IMR-90 (cell line): Measurements from ENCODE around the gene LHFPL3. TPM values are rescaled to one million over a fixed set of nuclear protein-coding genes. Genes with fewer than 3 reads are reported as not detected.

Experiments used
- ATAC-seq: fragments of 200-7000 bp; cut with Tn5 transposase; 2 replicates; pipeline ENCODE4 v1.9.1; 2020; ENCODE audit warnings: low read depth, mild to moderate bottlenecking, moderate library complexity
- BruUV-seq: library from RNA; stranded (reverse); fragments of 400-500 nt; replicated peaks from 2 replicates; lab custom pipeline; 2021; lab: Mats Ljungman, UMichigan
- CTCF ChIA-PET: fragments of 300-600 bp; formaldehyde crosslinking; extraction: SDS; loops from one replicate; lab custom pipeline; 2021; ENCODE audit warnings: antibody characterized with exemption; lab: Yijun Ruan, JAX
- POLR2A ChIA-PET: fragments of 300-600 bp; sonication (Branson Sonifier 250); formaldehyde crosslinking; loops from one replicate; lab custom pipeline; 2022; ENCODE audit warnings: antibody characterized with exemption; ENCODE audit not compliant: unreplicated experiment; lab: Charles Lee
- DNase-seq: peaks from one replicate; pipeline ENCODE4 v3.0.0; 2013
- H2AFZ ChIP-seq: replicated peaks from 2 replicates; pipeline ENCODE3; 2013; ENCODE audit warnings: low read length, mild to moderate bottlenecking; ENCODE audit not compliant: poor library complexity
- H2AK5ac ChIP-seq: 2 replicates; pipeline ENCODE4 v1.6.1; 2013; ENCODE audit warnings: low read depth, low read length, inconsistent platforms
- H2AK9ac ChIP-seq: replicated peaks from 2 replicates; pipeline ENCODE3; 2013; ENCODE audit warnings: mild to moderate bottlenecking, low read depth, low read length, moderate library complexity; ENCODE audit not compliant: poor library complexity
- H2BK120ac ChIP-seq: 2 replicates; pipeline ENCODE4 v1.6.1; 2013; ENCODE audit warnings: low read depth, low read length, inconsistent platforms
- H2BK15ac ChIP-seq: 3 replicates; pipeline ENCODE4 v1.6.1; 2013; ENCODE audit warnings: low read depth, low read length, inconsistent platforms
- H2BK20ac ChIP-seq: 2 replicates; pipeline ENCODE4 v1.6.1; 2013; ENCODE audit warnings: low read depth, mild to moderate bottlenecking, inconsistent platforms, low read length, moderate library complexity
- H2BK5ac ChIP-seq: 2 replicates; pipeline ENCODE4 v1.6.1; 2013; ENCODE audit warnings: mild to moderate bottlenecking, low read depth, low read length, inconsistent platforms; ENCODE audit not compliant: poor library complexity, severe bottlenecking
- H3K14ac ChIP-seq: replicated peaks from 2 replicates; pipeline ENCODE4 v1.6.1; 2013; ENCODE audit warnings: low read depth, low read length, inconsistent platforms
- H3K18ac ChIP-seq: 2 replicates; pipeline ENCODE4 v1.6.1; 2013; ENCODE audit warnings: low read depth, low read length, control low read depth
- H3K23ac ChIP-seq: 2 replicates; pipeline ENCODE4 v1.6.1; 2013; ENCODE audit warnings: low read depth, low read length, inconsistent platforms
- H3K27ac ChIP-seq: 2 replicates; pipeline ENCODE4 v1.5.1; 2013; ENCODE audit warnings: mild to moderate bottlenecking, control low read depth, low read length; ENCODE audit not compliant: insufficient read depth
- H3K27me3 ChIP-seq: 2 replicates; pipeline ENCODE4 v1.6.1; 2013; ENCODE audit warnings: low read length; ENCODE audit not compliant: control insufficient read depth, insufficient read depth
- H3K36me3 ChIP-seq: 2 replicates; pipeline ENCODE4 v1.6.1; 2013; ENCODE audit warnings: low read length, mixed read lengths; ENCODE audit not compliant: control insufficient read depth, insufficient read depth
- H3K4ac ChIP-seq: 2 replicates; pipeline ENCODE4 v1.6.1; 2013; ENCODE audit warnings: low read depth, low read length, inconsistent platforms
- H3K4me1 ChIP-seq: 2 replicates; pipeline ENCODE4 v1.6.1; 2013; ENCODE audit warnings: low read length, mixed read lengths; ENCODE audit not compliant: control insufficient read depth, insufficient read depth
- H3K4me2 ChIP-seq: 2 replicates; pipeline ENCODE4 v1.6.1; 2013; ENCODE audit warnings: low read depth, mild to moderate bottlenecking, control low read depth, low read length, moderate library complexity
- H3K4me3 ChIP-seq: 2 replicates; pipeline ENCODE4 v1.5.1; 2013; ENCODE audit warnings: low read depth, mild to moderate bottlenecking, control low read depth, low read length, moderate library complexity; ENCODE audit not compliant: insufficient read depth
- H3K56ac ChIP-seq: 2 replicates; pipeline ENCODE4 v1.6.1; 2013; ENCODE audit warnings: low read length, inconsistent platforms; ENCODE audit not compliant: insufficient read depth; ENCODE audit errors: extremely low read depth
- H3K79me1 ChIP-seq, 2 experiments: 2 replicates each; pipeline ENCODE4 v1.6.1; 2013; ENCODE audit warnings: low read length in 2 of 2, inconsistent platforms in 1 of 2, low read depth in 1 of 2
- H3K9ac ChIP-seq: 2 replicates; pipeline ENCODE4 v1.6.1; 2013; ENCODE audit warnings: low read depth, low read length, control low read depth
- H3K9me1 ChIP-seq: 2 replicates; pipeline ENCODE4 v1.6.1; 2013; ENCODE audit warnings: low read length, inconsistent platforms; ENCODE audit not compliant: insufficient read depth
- H3K9me3 ChIP-seq: 2 replicates; pipeline ENCODE4 v1.6.1; 2013; ENCODE audit warnings: low read length; ENCODE audit not compliant: control insufficient read depth, insufficient read depth
- H4K20me1 ChIP-seq: 2 replicates; pipeline ENCODE4 v1.6.1; 2013; ENCODE audit warnings: low read length, inconsistent platforms; ENCODE audit not compliant: insufficient read depth
- H4K5ac ChIP-seq: 2 replicates; pipeline ENCODE4 v1.6.1; 2013; ENCODE audit warnings: mild to moderate bottlenecking, low read depth, low read length, control low read depth
- H4K8ac ChIP-seq, 2 experiments: 2 replicates each; pipeline ENCODE4 v1.6.1; 2013; ENCODE audit warnings: low read depth in 2 of 2, low read length in 2 of 2, control low read depth in 1 of 2, inconsistent platforms in 1 of 2
- H4K91ac ChIP-seq: 2 replicates; pipeline ENCODE4 v1.6.1; 2013; ENCODE audit warnings: low read depth, low read length, inconsistent platforms; ENCODE audit not compliant: insufficient read depth
- CEBPB ChIP-seq: IDR thresholded peaks from 2 replicates; pipeline ENCODE4 v1.6.1; 2012; ENCODE audit warnings: low read depth, low read length, improper control_type of control experiment
- CHD1 ChIP-seq: IDR thresholded peaks from 2 replicates; pipeline ENCODE4 v1.6.1; 2012; ENCODE audit warnings: low read depth, low read length, improper control_type of control experiment
- MAFK ChIP-seq: IDR thresholded peaks from 2 replicates; pipeline ENCODE4 v1.6.1; 2012; ENCODE audit warnings: low read depth, low read length, improper control_type of control experiment
- MXI1 ChIP-seq: IDR thresholded peaks from 2 replicates; pipeline ENCODE4 v1.6.1; 2012; ENCODE audit warnings: low read depth, mild to moderate bottlenecking, low read length, moderate library complexity, borderline replicate concordance
- NFE2L2 ChIP-seq: fragments of 150-350 bp; IDR thresholded peaks from 2 replicates; pipeline ENCODE4 v1.6.1; 2016; ENCODE audit warnings: low read depth, mild to moderate bottlenecking, low read length
- POLR2A ChIP-seq: IDR thresholded peaks from 2 replicates; pipeline ENCODE4 v1.6.1; 2012; ENCODE audit warnings: mild to moderate bottlenecking, low read depth, low read length
- RCOR1 ChIP-seq: IDR thresholded peaks from 2 replicates; pipeline ENCODE4 v1.6.1; 2012; ENCODE audit warnings: mild to moderate bottlenecking, low read length, improper control_type of control experiment; ENCODE audit not compliant: insufficient replicate concordance
- RFX5 ChIP-seq: IDR thresholded peaks from 2 replicates; pipeline ENCODE4 v1.8.0; 2012; ENCODE audit warnings: low read depth, mild to moderate bottlenecking, low read length, moderate library complexity
- SMC3 ChIP-seq: fragments of 150-350 bp; IDR thresholded peaks from 2 replicates; pipeline ENCODE4 v1.6.1; 2016; ENCODE audit warnings: low read depth, mild to moderate bottlenecking, antibody characterized with exemption, low read length, moderate library complexity
- WGBS, 2 experiments: methylation state at CpG; one replicate each; pipeline versions ENCODE4 v1.1.5 to v1.1.7; 2013; ENCODE audit warnings: missing lambda C conversion rate in 2 of 2; ENCODE audit not compliant: insufficient read length in 1 of 2; ENCODE audit errors: extremely low coverage in 2 of 2; 5-methylcytosine and 5-hydroxymethylcytosine counted together
- dilution Hi-C: fragments of 300-500 bp; cut with HindIII; formaldehyde crosslinking; loops from one replicate; pipeline ENCODE4 v1.14.3; 2018; ENCODE audit warnings: low sequenced_read_pairs; ENCODE audit not compliant: unreplicated experiment
- in situ Hi-C: fragments of 300-500 bp; cut with MboI; formaldehyde crosslinking; loops from 3 replicates; pipeline ENCODE4 v1.14.3; 2019; ENCODE audit warnings: low sequenced_read_pairs, inconsistent platforms, mixed read lengths
- intact Hi-C: fragments of 100-400 bp; cut with micrococcal nuclease; formaldehyde crosslinking; loops from 2 replicates; pipeline ENCODE4 v1.10.0; 2022
- polyA plus RNA-seq, 3 experiments: library from polyadenylated mRNA; depleted of rRNA; stranded (reverse); fragments of >200 nt; gene quantifications; 2 replicates each; pipeline ENCODE4 v1.2.3, GENCODE V29; 2012; ENCODE audit warnings: low replicate concordance in 1 of 3
- total RNA-seq: library from RNA; depleted of rRNA; stranded (reverse); fragments of >200 nt; gene quantifications from 2 replicates; pipeline ENCODE4 v1.2.3, GENCODE V29; 2012
- TF ChIP-seq, protein P1 (sequence below): conservative IDR thresholded peaks from 2 replicates; pipeline ENCODE4 v1.5.1; 2012; ENCODE audit warnings: mild to moderate bottlenecking, low read depth, low read length, improper control_type of control experiment

The LHFPL3 gene
- total and polyA plus RNA-seq, 2 of the 4 experiments (the other 2 are of a cell fraction), result not detected

DNA sequence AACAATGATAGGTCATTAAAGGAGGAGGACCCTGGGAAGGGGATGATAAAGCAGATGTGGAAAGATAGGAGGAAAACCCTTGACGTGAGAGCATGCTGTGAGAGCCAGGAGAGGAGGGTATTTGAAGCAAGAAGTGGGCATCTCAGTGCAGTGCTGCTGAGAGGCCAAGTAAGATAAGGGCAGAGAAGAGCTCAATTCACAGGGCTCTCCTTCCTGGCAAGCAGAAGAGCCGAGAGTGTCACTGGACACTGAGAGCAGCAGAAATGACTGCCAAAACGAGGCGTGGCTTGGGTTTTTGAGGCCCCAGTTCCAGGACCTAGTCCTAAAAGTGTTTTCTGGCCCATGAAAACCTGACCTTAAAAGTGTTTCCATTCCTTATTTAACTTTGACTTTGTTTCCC, 213.5 kb downstream of the LHFPL3 start:
- Histone ChIP-seq H2AK9ac (no peak overlapping the region), H4K8ac (no peak overlapping the region), H3K56ac (no peak overlapping the region), H2BK15ac (no peak overlapping the region), H2AFZ (no peak overlapping the region), H3K4me1 (no peaks in the 10 kb centered on the region), H3K4me3 (no peak overlapping the region), H4K5ac (no peak overlapping the region), H4K91ac (no peak overlapping the region), H3K9ac (no peak overlapping the region), H3K79me1 (no peaks in the 10 kb centered on the region), H3K36me3 (no peaks in the 10 kb centered on the region), H3K9me3 (peaks cover 8% of the 10 kb centered on the region; the same call in 1 of the 2 replicates), H2BK5ac (no peak overlapping the region), H3K27me3 (no peaks in the 10 kb centered on the region), H3K4ac (no peak overlapping the region), H4K20me1 (no peaks in the 10 kb centered on the region), H3K27ac (no peak overlapping the region), H3K23ac (no peak overlapping the region), H3K18ac (no peak overlapping the region), H3K14ac (no peak overlapping the region), H2BK120ac (no peak overlapping the region), H3K4me2 (no peak overlapping the region), H2AK5ac (no peak overlapping the region), H3K9me1 (no peaks in the 10 kb centered on the region), H2BK20ac (no peak overlapping the region)
- CTCF ChIA-PET, result no interaction called here
- DNase-seq (no peak), ATAC-seq (no peak)
- in situ Hi-C loops, result no loop called here
- BruUV-seq, result no TSS peak
- POLR2A ChIA-PET, result no interaction called here
- 20% methylated on average over 1 of the region's 4 CpGs; no CpG with 5 or more reads in 1 of the 2 experiments for WGBS, 2 experiments
- intact Hi-C loops, result no loop called here
- no peak for TF ChIP-seq CEBPB
- no peak for TF ChIP-seq SMC3
- TF ChIP-seq RFX5, result no peak
- no peak for TF ChIP-seq POLR2A
- no peak for TF ChIP-seq MAFK
- no peak for TF ChIP-seq CHD1
- no peak for TF ChIP-seq NFE2L2
- TF ChIP-seq RCOR1, result no peak
- no peak for TF ChIP-seq MXI1
- TF ChIP-seq, protein P1, sequence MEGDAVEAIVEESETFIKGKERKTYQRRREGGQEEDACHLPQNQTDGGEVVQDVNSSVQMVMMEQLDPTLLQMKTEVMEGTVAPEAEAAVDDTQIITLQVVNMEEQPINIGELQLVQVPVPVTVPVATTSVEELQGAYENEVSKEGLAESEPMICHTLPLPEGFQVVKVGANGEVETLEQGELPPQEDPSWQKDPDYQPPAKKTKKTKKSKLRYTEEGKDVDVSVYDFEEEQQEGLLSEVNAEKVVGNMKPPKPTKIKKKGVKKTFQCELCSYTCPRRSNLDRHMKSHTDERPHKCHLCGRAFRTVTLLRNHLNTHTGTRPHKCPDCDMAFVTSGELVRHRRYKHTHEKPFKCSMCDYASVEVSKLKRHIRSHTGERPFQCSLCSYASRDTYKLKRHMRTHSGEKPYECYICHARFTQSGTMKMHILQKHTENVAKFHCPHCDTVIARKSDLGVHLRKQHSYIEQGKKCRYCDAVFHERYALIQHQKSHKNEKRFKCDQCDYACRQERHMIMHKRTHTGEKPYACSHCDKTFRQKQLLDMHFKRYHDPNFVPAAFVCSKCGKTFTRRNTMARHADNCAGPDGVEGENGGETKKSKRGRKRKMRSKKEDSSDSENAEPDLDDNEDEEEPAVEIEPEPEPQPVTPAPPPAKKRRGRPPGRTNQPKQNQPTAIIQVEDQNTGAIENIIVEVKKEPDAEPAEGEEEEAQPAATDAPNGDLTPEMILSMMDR, result no peak
- dilution Hi-C loops, result no loop called here
